GM19452 (cell line): Measurements from ENCODE around the gene NBPF3.
"Not testable (repeated sequence)": the region's sequence is repeated elsewhere in the genome, so short reads cannot be mapped to it uniquely, and the experiment has no call there.

Source experiments
- ATAC-seq: cut with Tn5 transposase; IDR thresholded peaks from one replicate; pipeline ENCODE4 v1.9.1; 2021; ENCODE audit not compliant: unreplicated experiment

Gene NBPF3

GRCh38 chr1:21517660-21518480 is 77.9 kb downstream of the NBPF3 start:
- no peak for ATAC-seq

- no peak for ATAC-seq
Measured at GRCh38 chr1:21518774-21519455, 79.0 kb downstream of the NBPF3 start.

DNA sequence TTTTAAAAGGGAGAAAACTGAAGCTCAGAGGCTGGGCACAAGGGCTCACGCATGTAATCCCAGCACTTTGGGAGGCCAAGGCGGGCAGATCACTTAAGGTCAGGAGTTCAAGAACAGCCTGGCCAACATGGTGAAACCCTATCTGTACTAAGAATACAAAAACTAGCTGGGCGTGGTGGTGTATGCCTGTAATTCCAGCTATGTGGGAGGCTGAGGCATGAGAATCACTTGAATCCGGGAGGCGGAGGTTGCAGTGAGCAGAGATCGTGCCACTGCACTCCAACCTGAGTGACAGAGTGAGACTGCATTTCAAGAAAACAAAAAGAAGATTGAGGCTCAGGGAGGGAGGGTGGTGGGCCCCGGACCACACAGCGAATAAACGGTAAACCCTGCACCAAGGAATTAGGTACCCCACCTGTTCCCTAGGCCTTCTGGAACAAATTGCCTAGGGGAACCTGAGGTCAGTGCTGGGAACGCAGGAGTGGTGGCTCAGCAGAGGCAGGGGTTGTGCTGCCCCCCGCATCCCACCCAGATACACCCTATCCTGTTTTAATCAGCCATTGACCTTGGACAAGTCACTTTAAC is 79.6 kb downstream of the NBPF3 start:
- not testable (repeated sequence) for ATAC-seq

DNA sequence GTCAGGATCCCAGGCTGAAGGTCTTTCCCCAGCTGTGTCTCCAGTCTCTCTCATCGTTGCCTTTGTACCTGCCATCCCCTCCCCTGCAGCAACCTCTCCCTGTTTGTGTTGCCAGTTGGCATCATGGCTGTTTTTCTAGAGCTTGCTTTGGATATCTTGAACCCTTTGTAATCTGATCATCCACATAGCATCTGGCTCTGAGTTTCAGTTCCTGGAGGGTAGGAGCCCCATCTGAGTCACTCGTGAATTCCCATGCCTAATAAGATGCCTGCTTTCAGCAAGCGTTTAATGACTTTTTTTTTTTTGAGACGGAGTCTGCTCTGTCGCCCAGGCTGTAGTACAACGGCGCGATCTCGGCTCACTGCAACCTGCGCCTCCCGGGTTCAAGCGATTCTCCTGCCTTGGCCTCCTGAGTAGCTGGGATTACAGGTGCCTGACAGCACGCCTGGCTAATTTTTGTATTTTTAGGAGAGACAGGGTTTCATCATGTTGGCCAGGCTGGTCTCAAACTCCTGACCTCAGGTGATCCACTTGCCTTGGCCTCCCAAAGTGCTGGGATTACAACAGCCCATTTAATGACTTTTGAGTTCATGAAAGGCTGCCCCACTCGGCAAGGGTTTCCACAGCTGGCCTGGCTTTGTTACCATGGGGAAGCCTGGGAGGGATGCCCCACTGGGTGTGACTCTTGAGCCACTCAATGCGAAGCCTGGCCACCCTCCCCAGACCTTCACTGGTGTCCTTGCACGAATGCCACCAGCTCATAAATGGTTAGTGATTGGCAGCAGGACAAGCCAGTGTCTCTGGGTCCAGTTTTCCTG is 81.2 kb downstream of the NBPF3 start:
- no peak for ATAC-seq

GRCh38 chr1:21521717-21522060 is 81.8 kb downstream of the NBPF3 start:
- ATAC-seq, result no peak

DNA sequence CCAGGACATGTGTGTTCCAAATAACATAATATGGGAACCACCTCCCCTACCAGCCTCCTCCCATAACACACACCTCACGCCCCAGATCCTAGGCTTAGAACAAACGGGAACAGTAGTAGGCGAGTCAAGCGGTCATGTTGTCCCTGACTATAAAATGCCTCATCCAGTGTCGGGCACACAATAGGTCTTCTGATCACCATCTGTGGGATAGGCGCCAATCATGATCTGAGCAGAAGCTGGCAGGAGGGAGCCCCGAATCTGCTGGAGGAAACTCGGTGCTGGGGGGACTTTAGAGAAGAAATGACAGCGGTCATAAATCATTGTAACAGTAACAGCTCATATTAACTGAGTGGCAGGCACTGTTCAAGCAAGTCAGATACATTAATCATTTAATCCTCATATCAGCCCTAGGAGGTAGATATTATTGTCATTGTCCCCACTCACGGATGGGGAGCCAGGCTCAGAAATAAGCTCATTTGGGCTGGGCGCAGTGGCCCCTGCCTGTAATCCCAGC is 82.6 kb downstream of the NBPF3 start:
- ATAC-seq, result no peak

GRCh38 chr1:21523297-21523813 is 83.4 kb downstream of the NBPF3 start:
- no peak for ATAC-seq

GRCh38 chr1:21524220-21524619 is 84.3 kb downstream of the NBPF3 start:
- ATAC-seq, result no peak

GRCh38 chr1:21524686-21525339 is 84.9 kb downstream of the NBPF3 start:
- no peak for ATAC-seq

DNA sequence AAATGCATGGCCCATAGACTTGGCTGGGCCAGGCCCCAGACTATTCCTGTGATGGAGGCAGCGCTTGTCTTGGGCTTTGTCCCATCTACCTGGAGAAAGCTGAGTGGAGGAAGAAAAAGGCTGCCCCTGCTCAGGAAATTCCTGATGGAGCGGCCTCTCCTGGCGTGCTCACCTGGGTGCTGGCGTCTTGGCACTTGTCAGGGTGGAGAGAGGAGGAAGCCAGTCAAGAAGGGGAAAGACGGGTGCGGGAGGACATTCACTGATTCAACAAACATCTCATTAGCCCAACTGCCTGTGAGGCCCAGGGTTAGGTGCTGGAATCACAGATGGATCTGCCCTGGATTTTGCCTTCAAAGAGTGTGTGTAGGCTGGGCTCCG is 85.4 kb downstream of the NBPF3 start:
- no peak for ATAC-seq

GRCh38 chr1:21526441-21526840 is 86.5 kb downstream of the NBPF3 start:
- no peak for ATAC-seq

GRCh38 chr1:21530368-21531016 is 90.6 kb downstream of the NBPF3 start:
- ATAC-seq, result no peak

- no peak for ATAC-seq
Measured at GRCh38 chr1:21531241-21531640, 91.3 kb downstream of the NBPF3 start.

DNA sequence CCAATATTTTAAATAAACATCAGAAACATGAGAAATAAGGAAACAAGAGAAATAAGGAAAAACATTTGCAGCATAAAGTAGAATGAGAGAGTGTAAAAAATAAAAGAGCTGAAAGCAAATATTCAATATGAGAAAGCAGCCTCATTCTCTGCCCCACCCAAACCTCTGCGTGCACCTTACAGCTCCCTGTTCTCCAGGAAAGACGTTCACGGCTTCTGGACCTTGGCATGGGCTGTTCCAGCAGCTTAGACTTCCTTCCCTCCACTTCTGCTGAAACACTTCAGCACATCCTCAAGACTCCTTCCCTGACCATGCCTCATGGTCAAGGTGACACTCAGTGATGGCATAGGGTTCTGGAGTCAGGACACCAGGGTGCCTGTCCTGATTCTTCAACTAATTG is 92.6 kb downstream of the NBPF3 start:
- no peak for ATAC-seq

GRCh38 chr1:21532992-21533534 is 93.1 kb downstream of the NBPF3 start:
- ATAC-seq, result no peak

DNA sequence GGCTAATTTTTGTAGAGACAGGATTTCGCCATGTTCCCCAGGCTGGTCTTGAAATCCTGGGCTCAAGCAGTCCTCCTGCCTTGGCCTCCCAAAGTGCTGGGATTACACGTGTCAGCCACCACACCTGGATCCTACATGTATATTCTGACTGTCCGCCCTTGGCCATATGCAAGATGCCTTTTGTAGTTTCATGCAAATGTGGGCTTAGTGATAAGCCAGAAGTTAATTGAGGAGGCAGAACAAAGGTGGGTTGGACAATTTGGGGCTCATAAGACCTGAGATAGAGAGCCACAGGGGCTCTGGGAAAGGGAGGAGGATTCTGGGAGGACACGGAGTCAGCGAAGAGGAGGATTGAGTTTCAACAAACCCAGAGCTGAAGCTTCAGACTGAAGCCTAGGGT is 94.2 kb downstream of the NBPF3 start:
- no peak for ATAC-seq
